Head of caudate nucleus (tissue), 42 donors: ENCODE measurements around the gene MCU.
"Not testable (repeated sequence)": the region's sequence is repeated elsewhere in the genome, so short reads cannot be mapped to it uniquely, and the experiment has no call there.

Experiments used
- DNase-seq, 42 donors: peaks; one replicate each; pipeline versions ENCODE4 v3.0.0 to v3.0.0-alpha.2; 2020 to 2021; ENCODE audit warnings: mixed read lengths in 7 of 42
- intact Hi-C: fragments of 100-400 bp; cut with DNase I; formaldehyde crosslinking; loops from one replicate; pipeline ENCODE4 v1.15.0; 2022

The MCU gene

DNA sequence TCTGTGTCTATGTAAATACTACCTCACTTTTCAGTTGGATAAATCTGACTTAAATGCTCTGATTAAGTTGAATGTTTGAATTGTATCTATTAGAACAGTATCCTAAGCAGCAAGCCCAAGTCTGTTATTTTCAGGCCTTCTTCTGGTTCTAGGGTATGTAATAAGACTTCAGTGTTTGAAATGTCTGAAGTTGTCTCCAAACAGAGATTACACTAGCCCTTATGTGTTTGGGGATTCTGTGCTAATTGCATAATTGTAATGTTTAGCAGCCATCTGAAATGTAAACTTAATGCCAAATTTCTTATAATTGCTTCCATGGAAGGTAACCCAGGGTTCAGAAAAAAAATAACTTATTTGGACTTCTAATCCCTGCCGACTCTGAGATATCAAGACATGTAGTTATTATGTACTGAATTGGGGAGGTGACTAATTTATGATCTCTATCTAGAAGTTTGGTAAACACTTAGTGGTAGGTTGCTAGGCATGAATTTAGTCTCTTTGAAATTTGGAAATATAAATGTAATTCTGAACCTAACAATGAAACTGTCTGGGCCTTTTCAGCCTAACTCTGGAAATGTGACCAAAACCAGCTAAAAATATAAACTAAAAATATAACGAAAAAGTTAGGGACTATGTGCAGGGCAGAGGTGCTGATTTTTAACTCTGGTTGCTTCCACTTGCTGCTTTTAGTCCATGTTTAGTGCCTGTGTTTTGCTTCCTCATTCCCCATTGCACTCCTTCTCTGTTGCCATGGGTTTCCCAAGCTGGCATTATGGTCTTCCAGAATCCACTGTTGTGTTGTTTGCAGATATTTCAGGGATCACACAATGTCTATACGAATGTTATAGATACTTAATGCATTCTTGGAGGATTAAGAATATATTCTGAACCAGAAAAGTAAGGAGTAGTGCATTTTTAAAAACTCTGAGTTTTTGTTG, 54.8 kb downstream of the MCU start:
- intact Hi-C loops: no loop called here
- no peak for DNase-seq

DNA sequence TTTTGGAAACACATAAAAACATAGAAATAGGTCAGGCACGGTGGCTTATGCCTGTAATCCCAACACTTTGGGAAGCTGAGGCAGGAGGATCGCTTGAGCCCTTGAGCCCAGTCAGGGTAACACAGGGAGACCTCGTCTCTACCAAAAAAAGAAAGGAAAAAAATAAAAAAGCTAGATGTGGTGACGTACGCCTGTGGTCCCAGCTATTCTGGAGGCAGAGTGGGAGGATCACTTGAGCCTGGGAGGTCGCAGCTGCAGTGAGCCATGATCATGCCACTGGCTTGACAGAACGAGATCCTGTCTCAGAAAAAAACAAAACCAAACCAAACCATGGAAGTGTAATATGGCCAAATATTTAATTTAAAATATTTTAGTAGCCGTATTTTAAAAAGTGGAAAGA, 55.6 kb downstream of the MCU start:
- intact Hi-C loops: no loop called here
- DNase-seq: no peak

- intact Hi-C loops: no loop called here
- DNase-seq: no peak
Observed at GRCh38 chr10:72753760-72754231, 61.9 kb downstream of the MCU start.

- DNase-seq: no peak
- intact Hi-C loops: no loop called here
Observed at GRCh38 chr10:72754275-72755032, 62.5 kb downstream of the MCU start.

DNA sequence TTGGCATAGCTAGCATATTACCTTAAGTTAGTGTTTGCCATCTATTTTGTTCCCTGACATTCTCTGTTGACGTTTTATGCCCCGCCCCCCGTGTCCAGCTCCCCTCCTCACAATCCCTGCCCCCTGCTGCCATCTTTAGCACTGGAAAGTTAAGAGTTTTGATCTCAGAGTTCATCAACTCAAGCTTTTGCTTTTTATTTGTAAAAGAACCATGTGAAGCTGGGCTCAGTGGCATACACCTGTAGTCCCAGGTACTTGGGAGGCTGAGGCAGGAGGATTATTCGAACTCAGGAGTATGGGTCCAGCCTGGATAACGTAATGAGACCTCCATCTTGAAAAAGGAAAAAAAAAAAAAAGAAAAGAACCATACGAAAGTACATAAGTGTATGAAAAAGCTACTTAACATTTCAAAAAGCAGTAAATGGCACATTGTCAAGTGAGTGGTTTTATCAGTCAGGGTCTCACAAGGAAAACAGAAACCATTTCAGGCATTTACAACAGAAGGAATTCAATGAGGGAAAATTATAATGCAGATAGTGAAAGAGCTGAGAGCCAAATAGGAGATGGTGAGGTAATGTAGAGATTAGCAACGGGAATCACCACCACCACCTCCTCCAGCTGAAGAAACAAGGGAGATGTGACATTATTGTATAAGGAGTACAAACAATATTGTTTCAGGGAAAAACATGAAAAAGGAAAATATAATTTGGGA, 64.9 kb downstream of the MCU start:
- intact Hi-C loops: no loop called here
- no peak for DNase-seq

- DNase-seq: no peak
- intact Hi-C loops: no loop called here
Observed at GRCh38 chr10:72757732-72758131, 65.8 kb downstream of the MCU start.

GRCh38 chr10:72758930-72759329, 67.0 kb downstream of the MCU start:
- intact Hi-C loops, DNase-seq: not testable (repeated sequence)

- intact Hi-C loops: no loop called here
- DNase-seq: no peak
Observed at GRCh38 chr10:72759584-72759983, 67.6 kb downstream of the MCU start.

- intact Hi-C loops: no loop called here
Observed at GRCh38 chr10:72761498-72761897, 69.6 kb downstream of the MCU start.

DNA sequence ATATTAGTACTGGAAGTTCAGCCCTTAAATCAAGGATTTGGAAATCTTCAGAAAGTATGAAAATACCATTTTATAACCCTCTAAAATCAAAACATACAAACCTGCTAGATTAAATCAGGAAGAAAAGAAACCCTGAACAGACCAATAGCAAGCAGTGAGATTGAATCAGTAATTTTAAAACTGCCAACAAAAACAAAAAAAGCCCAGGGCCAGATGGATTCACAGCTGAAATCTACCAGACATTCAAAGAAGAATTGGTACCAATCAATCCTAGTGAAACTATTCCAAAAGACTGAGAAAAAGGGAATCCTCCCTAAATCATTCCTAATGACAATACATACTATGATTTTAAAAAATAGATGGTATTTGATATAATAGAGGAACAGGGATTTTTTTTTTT, 70.1 kb downstream of the MCU start:
- intact Hi-C loops: no loop called here
- DNase-seq: no peak

More at GRCh38 chr10:72761498-72761897, 69.6 kb downstream of the MCU start:
- DNase-seq: no peak

- DNase-seq: no peak
- intact Hi-C loops: no loop called here
Observed at GRCh38 chr10:72763201-72763600, 71.3 kb downstream of the MCU start.

- intact Hi-C loops: no loop called here
- DNase-seq: no peak
Observed at GRCh38 chr10:72764151-72764550, 72.2 kb downstream of the MCU start.

GRCh38 chr10:72765051-72765745, 73.3 kb downstream of the MCU start:
- no peak for DNase-seq
- intact Hi-C loops: no loop called here

DNA sequence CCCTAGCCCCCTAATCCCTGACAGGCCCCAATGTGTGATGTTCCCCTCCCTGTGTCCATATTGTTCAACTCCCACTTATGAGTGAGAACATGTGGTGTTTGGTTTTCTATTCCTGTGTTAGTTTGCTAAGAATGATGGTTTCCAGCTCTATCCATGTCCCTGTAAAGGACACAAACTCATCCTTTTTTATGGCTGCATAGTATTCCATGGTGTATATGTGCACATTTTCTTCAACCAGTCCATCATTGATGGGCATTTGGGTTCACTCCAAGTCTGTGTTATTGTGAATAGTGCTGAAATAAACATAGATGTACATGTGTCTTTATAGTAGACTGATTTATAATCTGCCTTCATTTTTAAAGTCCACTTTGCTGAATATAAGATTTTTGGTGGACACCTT, 79.3 kb downstream of the MCU start:
- DNase-seq, intact Hi-C loops: not testable (repeated sequence)

DNA sequence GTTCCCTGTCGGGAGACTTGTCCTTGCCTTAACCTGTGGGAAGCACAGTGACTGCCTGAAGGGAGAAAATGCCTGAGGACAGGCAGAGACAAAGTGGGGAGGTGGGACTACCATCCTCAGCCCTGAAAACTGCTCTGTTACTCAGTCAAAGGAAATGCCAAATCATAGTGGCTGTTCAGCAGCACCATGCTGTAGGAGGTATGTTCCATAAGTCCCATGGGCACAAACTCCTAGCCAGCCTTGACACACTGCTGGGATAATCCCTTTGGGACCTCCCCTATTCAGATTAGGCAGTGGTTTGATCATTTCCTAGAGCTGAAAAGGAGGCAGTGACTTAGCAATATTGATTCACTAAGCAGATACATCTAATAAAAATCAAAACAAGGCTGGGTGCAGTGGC, 80.1 kb downstream of the MCU start:
- intact Hi-C loops: no loop called here
- no peak for DNase-seq

GRCh38 chr10:72779874-72780273, 87.9 kb downstream of the MCU start:
- intact Hi-C loops: no loop called here
- no peak for DNase-seq

- DNase-seq: no peak
- intact Hi-C loops: no loop called here
Observed at GRCh38 chr10:72782649-72783330, 90.8 kb downstream of the MCU start.

- no peak for DNase-seq
- intact Hi-C loops: no loop called here
Observed at GRCh38 chr10:72783410-72783833, 91.5 kb downstream of the MCU start.
